Mucosa of descending colon (tissue), 3 donors: ENCODE measurements around the gene SLC17A8. TPM values are rescaled to one million over a fixed set of nuclear protein-coding genes. Genes with fewer than 3 reads are reported as not detected.
"Not testable (repeated sequence)": the region's sequence is repeated elsewhere in the genome, so short reads cannot be mapped to it uniquely, and the experiment has no call there.

ENCODE experiments used
- ATAC-seq: fragments of 200-7000 bp; cut with Tn5 transposase; one replicate; pipeline ENCODE4 v1.9.1; 2020; ENCODE audit warnings: mild to moderate bottlenecking, moderate library complexity
- DNase-seq, 3 donors: peaks; one replicate each; pipeline ENCODE4 v3.0.0-alpha.2; 2020
- H3K36me3 ChIP-seq: fragments of 200-600 bp; one replicate; pipeline ENCODE4 v1.8.0; 2021; ENCODE audit warnings: low read depth, mild to moderate bottlenecking
- H3K4me1 ChIP-seq: fragments of 200-600 bp; one replicate; pipeline ENCODE4 v1.8.0; 2021; ENCODE audit warnings: low read depth, mild to moderate bottlenecking
- H3K4me3 ChIP-seq: fragments of 200-600 bp; one replicate; pipeline ENCODE4 v1.8.0; 2021; ENCODE audit warnings: mild to moderate bottlenecking
- H3K9me3 ChIP-seq: fragments of 200-600 bp; one replicate; pipeline ENCODE4 v1.8.0; 2021; ENCODE audit warnings: mild to moderate bottlenecking
- intact Hi-C, 2 donors: fragments of 100-400 bp; cut with DNase I in 1 of 2; cut with micrococcal nuclease in 1 of 2; formaldehyde crosslinking; loops; one replicate each; pipeline versions ENCODE4 v1.11.0 to v1.11.1; 2022; cut with DNase I, micrococcal nuclease
- total RNA-seq, 3 donors: library from RNA; stranded (reverse); fragmentation: NEBNext Ultra II Directional in 2 of 3; extraction: Animal tissue kit (Norgen Biotek cat#: 25700) in 2 of 3; gene quantifications; one replicate each; pipeline versions ENCODE4 v1.2.1 to v1.2.4, GENCODE V29; 2021 to 2023
- TF ChIP-seq, protein P1 (sequence below): fragments of 200-600 bp; IDR thresholded peaks from one replicate; pipeline ENCODE4 v1.8.0; 2022; ENCODE audit warnings: antibody characterized with exemption, mild to moderate bottlenecking
- donor health status: DM: no; HTN: no; CAD: no; lungs with moderate emphysema.
- donor health status: DM: no; HTN: no; CAD: no.
- donor health status: DM: no; HTN: yes; CAD: no.

SLC17A8 gene
- total RNA-seq, 3 donors from 2014 or later: 2.6 to 3.0 (median 2.7) TPM

DNA sequence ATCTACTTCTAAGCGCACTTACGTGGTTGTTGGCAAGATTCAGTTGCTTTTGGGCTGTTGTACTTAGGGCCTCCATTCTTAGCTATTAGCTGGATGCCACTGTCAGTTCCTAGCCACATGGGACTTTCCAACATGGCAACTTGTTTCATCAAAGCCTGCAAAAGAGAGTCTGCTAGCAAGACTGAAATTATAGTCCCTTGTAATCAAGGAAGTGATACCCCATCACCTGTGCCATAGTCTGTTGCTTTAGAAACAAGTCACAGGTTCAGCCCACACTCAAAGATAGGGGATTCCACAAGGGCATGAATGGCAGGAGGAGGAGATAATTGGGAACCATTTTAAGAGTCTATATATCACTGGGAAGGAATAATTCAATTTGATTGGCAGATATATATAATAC is 27.1 kb upstream of the SLC17A8 start:
- H3K36me3 ChIP-seq: no peaks in the 10 kb centered on the region

DNA sequence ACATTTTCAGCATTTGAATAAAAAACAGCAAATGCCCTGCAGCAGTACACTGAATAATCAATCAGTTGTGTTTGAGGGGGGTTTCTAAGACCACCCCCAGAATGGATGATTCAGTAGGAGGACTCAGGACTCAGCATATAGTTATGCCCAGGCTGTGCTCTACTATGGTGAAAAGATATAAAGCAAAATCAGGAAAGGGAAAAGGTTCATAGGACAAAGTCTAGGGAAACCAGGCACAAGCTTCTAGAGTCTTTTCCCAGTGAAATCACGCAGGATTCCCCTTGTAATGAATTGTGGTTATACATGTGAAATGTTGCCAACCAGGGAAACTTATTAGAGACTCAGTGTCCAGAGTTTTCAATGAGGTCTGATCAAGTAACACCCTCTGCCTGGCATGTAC is 25.0 kb upstream of the SLC17A8 start:
- H3K4me1 ChIP-seq: peaks cover 12% of the 10 kb centered on the region
- TF ChIP-seq, protein P1, sequence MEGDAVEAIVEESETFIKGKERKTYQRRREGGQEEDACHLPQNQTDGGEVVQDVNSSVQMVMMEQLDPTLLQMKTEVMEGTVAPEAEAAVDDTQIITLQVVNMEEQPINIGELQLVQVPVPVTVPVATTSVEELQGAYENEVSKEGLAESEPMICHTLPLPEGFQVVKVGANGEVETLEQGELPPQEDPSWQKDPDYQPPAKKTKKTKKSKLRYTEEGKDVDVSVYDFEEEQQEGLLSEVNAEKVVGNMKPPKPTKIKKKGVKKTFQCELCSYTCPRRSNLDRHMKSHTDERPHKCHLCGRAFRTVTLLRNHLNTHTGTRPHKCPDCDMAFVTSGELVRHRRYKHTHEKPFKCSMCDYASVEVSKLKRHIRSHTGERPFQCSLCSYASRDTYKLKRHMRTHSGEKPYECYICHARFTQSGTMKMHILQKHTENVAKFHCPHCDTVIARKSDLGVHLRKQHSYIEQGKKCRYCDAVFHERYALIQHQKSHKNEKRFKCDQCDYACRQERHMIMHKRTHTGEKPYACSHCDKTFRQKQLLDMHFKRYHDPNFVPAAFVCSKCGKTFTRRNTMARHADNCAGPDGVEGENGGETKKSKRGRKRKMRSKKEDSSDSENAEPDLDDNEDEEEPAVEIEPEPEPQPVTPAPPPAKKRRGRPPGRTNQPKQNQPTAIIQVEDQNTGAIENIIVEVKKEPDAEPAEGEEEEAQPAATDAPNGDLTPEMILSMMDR: no peak
- peak; percentile 48 for ATAC-seq
- no peak overlapping the region for H3K4me3 ChIP-seq
- no peaks in the 10 kb centered on the region for H3K36me3 ChIP-seq
- intact Hi-C loops: no loop called here
- no peaks in the 10 kb centered on the region for H3K9me3 ChIP-seq
- no peak for DNase-seq

More for the DNA sequence above, 27.1 kb upstream of the SLC17A8 start:
- H3K9me3 ChIP-seq: no peaks in the 10 kb centered on the region
- intact Hi-C loops: no loop called here
- no peak overlapping the region for H3K4me3 ChIP-seq
- TF ChIP-seq, protein P1: no peak
- DNase-seq: no peak
- ATAC-seq: no peak
- peaks cover 12% of the 10 kb centered on the region for H3K4me1 ChIP-seq

DNA sequence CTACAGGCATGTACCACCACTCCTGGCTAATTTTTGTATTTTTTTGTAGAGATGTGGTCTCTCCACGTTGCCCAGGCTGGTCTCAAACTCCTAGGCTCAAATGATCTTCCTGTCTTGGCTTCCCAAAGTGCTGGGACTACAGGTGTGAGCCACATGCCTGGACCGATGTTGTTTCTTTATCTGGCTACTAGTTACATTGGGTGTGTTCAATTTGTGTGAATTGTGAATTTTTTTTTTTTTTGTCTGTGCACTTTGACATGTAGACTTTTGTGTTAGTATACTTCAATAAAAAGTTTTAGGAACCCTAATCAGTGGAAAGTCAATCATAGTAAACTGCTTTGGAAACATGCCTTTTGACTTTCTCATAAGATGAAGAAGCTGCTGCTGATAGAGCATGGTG is 24.0 kb upstream of the SLC17A8 start:
- ATAC-seq (peak; percentile 70), DNase-seq (no peak)
- no peaks in the 10 kb centered on the region for H3K9me3 ChIP-seq
- H3K4me3 ChIP-seq: no peak overlapping the region
- TF ChIP-seq, protein P1: no peak
- no peaks in the 10 kb centered on the region for H3K36me3 ChIP-seq
- intact Hi-C loops: no loop called here
- peaks cover 15% of the 10 kb centered on the region for H3K4me1 ChIP-seq

DNA sequence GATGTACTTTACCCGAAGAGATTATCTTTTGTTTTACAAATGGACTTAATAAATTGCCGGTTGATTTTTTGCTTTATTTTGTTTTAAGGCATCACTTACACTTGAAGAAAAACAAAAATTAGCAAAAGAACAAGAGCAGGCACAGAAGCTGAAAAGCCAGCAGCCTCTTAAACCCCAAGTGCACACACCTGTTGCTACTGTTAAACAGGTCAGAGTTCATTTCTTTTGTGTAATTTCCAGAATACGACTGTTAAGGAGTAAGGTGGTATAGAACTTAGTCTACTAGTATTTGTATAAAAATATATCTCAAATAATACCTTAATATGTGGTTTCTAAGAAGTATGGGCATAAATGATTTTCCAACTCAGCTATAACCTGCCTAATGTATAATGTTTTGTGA is 19.6 kb upstream of the SLC17A8 start:
- Histone ChIP-seq H3K36me3 (no peaks in the 10 kb centered on the region), H3K4me1 (peaks cover 13% of the 10 kb centered on the region), H3K4me3 (no peak overlapping the region), H3K9me3 (no peaks in the 10 kb centered on the region)
- DNase-seq: no peak
- intact Hi-C loops: no loop called here
- peak; percentile 69 for ATAC-seq
- TF ChIP-seq, protein P1: no peak

DNA sequence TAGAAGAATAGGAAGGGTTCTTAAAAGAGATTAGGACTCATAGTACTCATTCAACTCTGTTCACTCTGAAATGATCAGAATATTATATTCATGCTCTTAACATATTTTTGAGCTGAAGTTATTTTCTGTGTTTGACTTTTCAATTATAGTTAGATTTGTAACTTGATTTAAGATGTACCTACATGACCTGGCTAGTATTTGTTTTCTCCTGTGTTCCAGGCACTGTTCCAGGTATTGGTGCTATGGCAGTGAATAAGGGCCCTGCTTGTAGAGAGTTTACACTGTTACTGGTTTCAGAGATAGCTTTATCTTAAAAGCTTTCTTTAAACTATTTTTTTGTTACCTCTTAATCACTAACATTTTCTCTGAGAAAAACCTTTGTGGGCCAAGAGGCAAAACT is 19.1 kb upstream of the SLC17A8 start:
- ATAC-seq (peak; percentile 80), DNase-seq (peak in 1 of 3 donors; percentile 65)
- H3K36me3 ChIP-seq: no peaks in the 10 kb centered on the region
- H3K9me3 ChIP-seq: no peaks in the 10 kb centered on the region
- intact Hi-C loops: no loop called here
- H3K4me3 ChIP-seq: no peak overlapping the region
- H3K4me1 ChIP-seq: peaks cover 9% of the 10 kb centered on the region
- TF ChIP-seq, protein P1: no peak

DNA sequence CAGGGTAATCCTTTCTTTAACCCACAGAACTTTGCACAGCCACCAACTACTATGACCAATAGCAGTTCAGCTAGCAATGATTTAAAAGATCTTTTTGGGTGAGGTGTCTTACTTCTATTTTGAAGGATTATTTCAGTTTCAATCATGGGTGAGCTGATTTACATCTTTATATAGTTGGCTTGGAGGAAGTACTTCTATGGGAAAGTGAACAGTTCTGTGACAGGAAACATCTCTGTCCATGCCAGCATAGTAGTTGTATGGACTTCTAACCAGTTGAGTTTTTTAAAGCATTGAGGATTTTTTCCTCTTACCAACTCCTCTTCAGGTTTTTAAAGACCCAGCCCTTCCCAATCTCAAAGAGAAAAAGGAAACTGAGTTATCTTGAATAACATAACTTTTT is 17.8 kb upstream of the SLC17A8 start:
- TF ChIP-seq, protein P1: no peak
- intact Hi-C loops: no loop called here
- H3K9me3 ChIP-seq: no peaks in the 10 kb centered on the region
- H3K36me3 ChIP-seq: no peaks in the 10 kb centered on the region
- no peak overlapping the region for H3K4me3 ChIP-seq
- no peak for DNase-seq
- no peak for ATAC-seq
- H3K4me1 ChIP-seq: peaks cover 3% of the 10 kb centered on the region

DNA sequence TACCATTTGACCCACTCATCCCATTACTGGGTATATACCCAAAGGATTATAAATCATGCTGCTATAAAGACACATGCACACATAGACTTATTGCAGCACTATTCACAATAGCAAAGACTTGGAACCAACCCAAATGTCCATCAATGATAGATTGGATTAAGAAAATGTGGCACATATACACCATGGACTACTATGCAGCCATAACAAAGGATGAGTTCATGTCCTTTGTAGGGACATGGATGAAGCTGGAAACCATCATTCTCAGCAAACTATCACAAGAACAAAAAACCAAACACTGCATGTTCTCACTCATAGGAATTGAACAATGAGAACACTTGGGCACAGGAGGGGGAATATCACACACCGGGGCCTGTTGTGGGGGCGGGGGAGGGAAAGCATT is 14.0 kb upstream of the SLC17A8 start:
- ATAC-seq, H3K4me1 ChIP-seq, DNase-seq, H3K4me3 ChIP-seq, intact Hi-C loops, H3K9me3 ChIP-seq, H3K36me3 ChIP-seq: not testable (repeated sequence)

DNA sequence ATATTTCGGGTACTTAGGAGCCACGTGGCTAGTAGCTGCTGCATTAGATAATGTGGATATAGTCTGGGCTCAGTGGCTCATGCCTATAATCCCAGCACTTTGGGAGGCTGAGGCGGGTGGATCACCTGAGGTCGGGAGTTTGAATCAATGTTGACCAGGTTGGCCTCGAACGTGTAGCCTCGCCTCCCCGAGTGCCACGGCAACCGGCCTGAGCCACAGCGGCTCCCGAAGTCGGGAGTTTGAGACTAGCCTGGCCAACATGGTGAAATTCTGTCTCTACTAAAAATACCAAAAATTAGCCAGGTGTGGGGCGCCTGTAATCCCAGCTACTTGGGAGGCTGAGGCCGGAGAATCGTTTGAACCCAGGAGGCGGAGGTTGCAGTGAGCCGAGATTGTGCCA is 12.5 kb upstream of the SLC17A8 start:
- H3K36me3 ChIP-seq, H3K9me3 ChIP-seq, DNase-seq, H3K4me1 ChIP-seq, H3K4me3 ChIP-seq, ATAC-seq, intact Hi-C loops: not testable (repeated sequence)
